Measurements from ENCODE around the gene ROPN1L.

- TF ChIP-seq CTCF (IDR thresholded peaks at IDR 0.05; ENCODE audit: low read depth, low read length, poor library complexity, severe bottlenecking) (no peak), EZH2phosphoT487 (IDR thresholded peaks at IDR 0.05; ENCODE audit: borderline replicate concordance, low read length) (no peak)
These were observed 19.6 kb upstream of the ROPN1L start for GRCh38 chr5:10421896-10422691.
